ENCODE data around the gene PATJ. TPM values are rescaled to one million over a fixed set of nuclear protein-coding genes. Genes with fewer than 3 reads are reported as not detected.

The PATJ gene
- total and polyA plus RNA-seq, 9 donors = 2.8 to 5.1 (median 3.5) TPM

GRCh38 chr1:62034790-62035189 is 292.5 kb downstream of the PATJ start:
- Histone ChIP-seq H3K27ac (ENCODE audit: low read length) (no peak overlapping the region), H3K36me3 (ENCODE audit: control insufficient read depth, insufficient read depth, low read length) (no peaks in the 10 kb centered on the region), H3K9me3 (replicated peaks; ENCODE audit: control insufficient read depth, low read depth, low read length) (no peaks in the 10 kb centered on the region), H3K27me3 (ENCODE audit: control insufficient read depth, insufficient read depth, low read length) (no peaks in the 10 kb centered on the region), H3K4me3 (ENCODE audit: low read length) (no peak overlapping the region), H3K4me1 (ENCODE audit: control insufficient read depth, insufficient read depth, low read length) (no peaks in the 10 kb centered on the region)
- no peak for DNase-seq
- no CpG with 5 or more reads among the region's 4 CpGs for WGBS (ENCODE audit: insufficient coverage)

GRCh38 chr1:62037274-62037673 is 295.0 kb downstream of the PATJ start:
- no peaks in the 10 kb centered on the region for H3K9me3 ChIP-seq (replicated peaks; ENCODE audit: control insufficient read depth, low read depth, low read length)
- H3K4me1 ChIP-seq (ENCODE audit: control insufficient read depth, insufficient read depth, low read length) = no peaks in the 10 kb centered on the region
- no peaks in the 10 kb centered on the region for H3K36me3 ChIP-seq (ENCODE audit: control insufficient read depth, insufficient read depth, low read length)
- no peak overlapping the region for H3K4me3 ChIP-seq (ENCODE audit: low read length)
- no peaks in the 10 kb centered on the region for H3K27me3 ChIP-seq (ENCODE audit: control insufficient read depth, insufficient read depth, low read length)
- H3K27ac ChIP-seq (ENCODE audit: low read length) = no peak overlapping the region
- WGBS (ENCODE audit: insufficient coverage) = no CpG with 5 or more reads among the region's 1 CpG
- DNase-seq = no peak

GRCh38 chr1:62038594-62039284 is 296.5 kb downstream of the PATJ start:
- Histone ChIP-seq H3K4me1 (ENCODE audit: control insufficient read depth, insufficient read depth, low read length) (no peaks in the 10 kb centered on the region), H3K27ac (ENCODE audit: low read length) (no peak overlapping the region), H3K4me3 (ENCODE audit: low read length) (no peak overlapping the region), H3K9me3 (replicated peaks; ENCODE audit: control insufficient read depth, low read depth, low read length) (no peaks in the 10 kb centered on the region), H3K36me3 (ENCODE audit: control insufficient read depth, insufficient read depth, low read length) (no peaks in the 10 kb centered on the region), H3K27me3 (ENCODE audit: control insufficient read depth, insufficient read depth, low read length) (no peaks in the 10 kb centered on the region)
- 88% methylated on average over 4 of the region's 7 CpGs for WGBS (ENCODE audit: insufficient coverage)
- DNase-seq = no peak

- Histone ChIP-seq H3K4me3 (ENCODE audit: low read length) (no peak overlapping the region), H3K36me3 (ENCODE audit: control insufficient read depth, insufficient read depth, low read length) (no peaks in the 10 kb centered on the region), H3K27ac (ENCODE audit: low read length) (no peak overlapping the region), H3K4me1 (ENCODE audit: control insufficient read depth, insufficient read depth, low read length) (peaks cover under 1% of the 10 kb centered on the region), H3K9me3 (replicated peaks; ENCODE audit: control insufficient read depth, low read depth, low read length) (no peaks in the 10 kb centered on the region), H3K27me3 (ENCODE audit: control insufficient read depth, insufficient read depth, low read length) (no peaks in the 10 kb centered on the region)
- WGBS (ENCODE audit: insufficient coverage) = 39% methylated on average over 2 of the region's 2 CpGs
- DNase-seq = no peak
Measured at GRCh38 chr1:62040450-62040849, 298.2 kb downstream of the PATJ start.

GRCh38 chr1:62040973-62041372 is 298.7 kb downstream of the PATJ start:
- Histone ChIP-seq H3K4me1 (ENCODE audit: control insufficient read depth, insufficient read depth, low read length) (peaks cover 4% of the 10 kb centered on the region), H3K27me3 (ENCODE audit: control insufficient read depth, insufficient read depth, low read length) (no peaks in the 10 kb centered on the region), H3K36me3 (ENCODE audit: control insufficient read depth, insufficient read depth, low read length) (no peaks in the 10 kb centered on the region), H3K4me3 (ENCODE audit: low read length) (no peak overlapping the region), H3K27ac (ENCODE audit: low read length) (no peak overlapping the region), H3K9me3 (replicated peaks; ENCODE audit: control insufficient read depth, low read depth, low read length) (no peaks in the 10 kb centered on the region)
- no peak for DNase-seq

- Histone ChIP-seq H3K36me3 (ENCODE audit: control insufficient read depth, insufficient read depth, low read length) (no peaks in the 10 kb centered on the region), H3K4me1 (ENCODE audit: control insufficient read depth, insufficient read depth, low read length) (peaks cover 4% of the 10 kb centered on the region), H3K27ac (ENCODE audit: low read length) (no peak overlapping the region), H3K9me3 (replicated peaks; ENCODE audit: control insufficient read depth, low read depth, low read length) (no peaks in the 10 kb centered on the region), H3K27me3 (ENCODE audit: control insufficient read depth, insufficient read depth, low read length) (no peaks in the 10 kb centered on the region), H3K4me3 (ENCODE audit: low read length) (no peak overlapping the region)
- DNase-seq = no peak
Measured at GRCh38 chr1:62043154-62043553, 300.9 kb downstream of the PATJ start.

- 60% methylated on average over 1 of the region's 6 CpGs for WGBS (ENCODE audit: insufficient coverage)
- Histone ChIP-seq H3K27me3 (ENCODE audit: control insufficient read depth, insufficient read depth, low read length) (no peaks in the 10 kb centered on the region), H3K36me3 (ENCODE audit: control insufficient read depth, insufficient read depth, low read length) (no peaks in the 10 kb centered on the region), H3K27ac (ENCODE audit: low read length) (no peak overlapping the region), H3K4me3 (ENCODE audit: low read length) (no peak overlapping the region), H3K9me3 (replicated peaks; ENCODE audit: control insufficient read depth, low read depth, low read length) (no peaks in the 10 kb centered on the region), H3K4me1 (ENCODE audit: control insufficient read depth, insufficient read depth, low read length) (peaks cover 4% of the 10 kb centered on the region)
- DNase-seq = peak; percentile 41
Measured at GRCh38 chr1:62045574-62045973, 303.3 kb downstream of the PATJ start.

GRCh38 chr1:62046927-62047326 is 304.6 kb downstream of the PATJ start:
- Histone ChIP-seq H3K27me3 (ENCODE audit: control insufficient read depth, insufficient read depth, low read length) (no peaks in the 10 kb centered on the region), H3K36me3 (ENCODE audit: control insufficient read depth, insufficient read depth, low read length) (no peaks in the 10 kb centered on the region), H3K9me3 (replicated peaks; ENCODE audit: control insufficient read depth, low read depth, low read length) (no peaks in the 10 kb centered on the region), H3K4me3 (ENCODE audit: low read length) (no peak overlapping the region), H3K4me1 (ENCODE audit: control insufficient read depth, insufficient read depth, low read length) (peaks cover 4% of the 10 kb centered on the region), H3K27ac (ENCODE audit: low read length) (no peak overlapping the region)
- no peak for DNase-seq
- WGBS (ENCODE audit: insufficient coverage) = 98% methylated on average over 5 of the region's 7 CpGs

- no CpG with 5 or more reads among the region's 3 CpGs for WGBS (ENCODE audit: insufficient coverage)
- Histone ChIP-seq H3K27ac (ENCODE audit: low read length) (no peak overlapping the region), H3K36me3 (ENCODE audit: control insufficient read depth, insufficient read depth, low read length) (no peaks in the 10 kb centered on the region), H3K9me3 (replicated peaks; ENCODE audit: control insufficient read depth, low read depth, low read length) (no peaks in the 10 kb centered on the region), H3K4me3 (ENCODE audit: low read length) (no peak overlapping the region), H3K27me3 (ENCODE audit: control insufficient read depth, insufficient read depth, low read length) (no peaks in the 10 kb centered on the region), H3K4me1 (ENCODE audit: control insufficient read depth, insufficient read depth, low read length) (peaks cover 4% of the 10 kb centered on the region)
- DNase-seq = no peak
Measured at GRCh38 chr1:62050165-62050564, 307.9 kb downstream of the PATJ start.

- no peaks in the 10 kb centered on the region for H3K9me3 ChIP-seq (replicated peaks; ENCODE audit: control insufficient read depth, low read depth, low read length)
- DNase-seq = no peak
- H3K27ac ChIP-seq (ENCODE audit: low read length) = no peak overlapping the region
- no peaks in the 10 kb centered on the region for H3K36me3 ChIP-seq (ENCODE audit: control insufficient read depth, insufficient read depth, low read length)
- no peaks in the 10 kb centered on the region for H3K27me3 ChIP-seq (ENCODE audit: control insufficient read depth, insufficient read depth, low read length)
- no peak overlapping the region for H3K4me3 ChIP-seq (ENCODE audit: low read length)
- H3K4me1 ChIP-seq (ENCODE audit: control insufficient read depth, insufficient read depth, low read length) = no peaks in the 10 kb centered on the region
Measured at GRCh38 chr1:62052946-62053345, 310.7 kb downstream of the PATJ start.

GRCh38 chr1:62054188-62054587 is 311.9 kb downstream of the PATJ start:
- Histone ChIP-seq H3K9me3 (replicated peaks; ENCODE audit: control insufficient read depth, low read depth, low read length) (no peaks in the 10 kb centered on the region), H3K27me3 (ENCODE audit: control insufficient read depth, insufficient read depth, low read length) (no peaks in the 10 kb centered on the region), H3K27ac (ENCODE audit: low read length) (no peak overlapping the region), H3K4me1 (ENCODE audit: control insufficient read depth, insufficient read depth, low read length) (no peaks in the 10 kb centered on the region), H3K36me3 (ENCODE audit: control insufficient read depth, insufficient read depth, low read length) (no peaks in the 10 kb centered on the region), H3K4me3 (ENCODE audit: low read length) (no peak overlapping the region)
- DNase-seq = no peak
- WGBS (ENCODE audit: insufficient coverage) = no CpG with 5 or more reads among the region's 1 CpG
